ENCODE data around the gene CFAP410. TPM values are rescaled to one million over a fixed set of nuclear protein-coding genes. Genes with fewer than 3 reads are reported as not detected.
A peak's percentile ranks its signal among the peaks of the same experiment; 100 is the strongest.

Gene CFAP410
- total and polyA plus RNA-seq, 2 of the 4 experiments (the other 2 are of a cell fraction), result 3.8 to 10.3 TPM

GRCh38 chr21:44337941-44338895 is 972 bp downstream of the CFAP410 start:
- CTCF ChIA-PET, result no interaction called here
- TF ChIP-seq RAD21 (IDR thresholded peaks at IDR 0.05; ENCODE audit: low read length) (peak; percentile 31), ELK1 (IDR thresholded peaks at IDR 0.05; ENCODE audit: borderline replicate concordance, low read depth, low read length) (no peak), MAZ (IDR thresholded peaks at IDR 0.05; ENCODE audit: borderline replicate concordance, low read depth, low read length) (no peak), USF2 (IDR thresholded peaks at IDR 0.05; ENCODE audit: low read depth, low read length) (no peak), RFX5 (IDR thresholded peaks at IDR 0.05; ENCODE audit: low read depth, low read length) (no peak), BHLHE40 (IDR thresholded peaks at IDR 0.05; ENCODE audit: low read depth, low read length) (no peak), MAFK (IDR thresholded peaks at IDR 0.05; ENCODE audit: low read depth, low read length) (no peak), CHD1 (IDR thresholded peaks at IDR 0.05; ENCODE audit: low read depth, low read length) (no peak), FOS (IDR thresholded peaks at IDR 0.05; ENCODE audit: low read depth, low read length) (no peak), CTCF (conservative IDR thresholded peaks at IDR 0.05; ENCODE audit: low read depth, low read length) (peak; percentile 28; the same call in 1 of the 2 replicates), RCOR1 (IDR thresholded peaks at IDR 0.05; ENCODE audit: insufficient replicate concordance, low read length) (no peak), CEBPB (IDR thresholded peaks at IDR 0.05; ENCODE audit: low read depth, low read length) (no peak)

More at GRCh38 chr21:44337941-44338895, 972 bp downstream of the CFAP410 start:
- Histone ChIP-seq H2AFZ (replicated peaks; ENCODE audit: low read length, poor library complexity) (peak overlapping the region; percentile 92), H2AK5ac (ENCODE audit: low read depth, low read length) (peak overlapping the region; percentile 80), H3K23ac (ENCODE audit: low read depth, low read length) (peak overlapping the region; percentile 68; the same call in 1 of the 2 replicates), H2BK120ac (ENCODE audit: low read depth, low read length) (no peak overlapping the region), H3K56ac (ENCODE audit: extremely low read depth, insufficient read depth, low read length) (no peak overlapping the region), H2BK20ac (ENCODE audit: low read depth, low read length) (no peak overlapping the region), H3K14ac (replicated peaks; ENCODE audit: low read depth, low read length) (peak overlapping the region; percentile 60), H4K91ac (ENCODE audit: insufficient read depth, low read depth, low read length) (peak overlapping the region; percentile 32; the same call in 1 of the 2 replicates), H3K18ac (ENCODE audit: low read depth, low read length) (peak overlapping the region; percentile 61; the same call in 1 of the 2 replicates), H3K9me3 (ENCODE audit: control insufficient read depth, insufficient read depth, low read length) (no peaks in the 10 kb centered on the region), H3K4me1 (ENCODE audit: control insufficient read depth, insufficient read depth, low read length) (peaks cover 6% of the 10 kb centered on the region), H3K4me3 (ENCODE audit: insufficient read depth, low read depth, low read length) (peak overlapping the region; percentile 52), H2BK5ac (ENCODE audit: low read depth, low read length, poor library complexity, severe bottlenecking) (peak overlapping the region; percentile 29), H3K4ac (ENCODE audit: low read depth, low read length) (peak overlapping the region; percentile 19; the same call in 1 of the 2 replicates), H4K20me1 (ENCODE audit: insufficient read depth, low read length) (peaks cover 6% of the 10 kb centered on the region; the same call in 1 of the 2 replicates), H4K5ac (ENCODE audit: low read depth, low read length) (peak overlapping the region; percentile 84; the same call in 1 of the 2 replicates), H3K4me2 (ENCODE audit: low read depth, low read length) (peak overlapping the region; percentile 100), H3K27ac (ENCODE audit: insufficient read depth, low read length) (peak overlapping the region; percentile 82; the same call in 1 of the 2 replicates), H3K9me1 (ENCODE audit: insufficient read depth, low read length) (peaks cover 9% of the 10 kb centered on the region), H3K27me3 (ENCODE audit: control insufficient read depth, insufficient read depth, low read length) (no peaks in the 10 kb centered on the region), H4K8ac (ENCODE audit: low read depth in 2 of 2, low read length in 2 of 2) (peak overlapping the region in 1 of 2 experiments; percentile 53; a peak in 2 of 4 replicates), H3K9ac (ENCODE audit: low read depth, low read length) (peak overlapping the region; percentile 78), H3K36me3 (ENCODE audit: control insufficient read depth, insufficient read depth, low read length) (peaks cover 8% of the 10 kb centered on the region; the same call in 1 of the 2 replicates), H3K79me1 (ENCODE audit: low read depth in 1 of 2, low read length in 2 of 2) (peaks cover 0 to 8% of the 10 kb centered on the region in 2 experiments; a peak in 1 of 4 replicates), H2BK15ac (ENCODE audit: low read depth, low read length) (0 out of 3 replicates have a peak overlapping the region, but pooled peaks have one; percentile 80), H2AK9ac (replicated peaks; ENCODE audit: low read depth, low read length, poor library complexity) (peak overlapping the region; percentile 93)
- BruUV-seq (replicated peaks), result no TSS peak
- peak; percentile 47 for DNase-seq
- WGBS, 2 experiments (ENCODE audit: extremely low coverage in 2 of 2, insufficient read length in 1 of 2), result 7% methylated on average over 10 of the region's 47 CpGs; no CpG with 5 or more reads in 1 of the 2 experiments
- POLR2A ChIA-PET (ENCODE audit: unreplicated experiment), result interaction anchor here (0.7 kb wide), 1 partner anchor 271 kb away, joined by 4 read pairs; no protein-coding TSS in a partner anchor
- peak; percentile 27 for ATAC-seq (ENCODE audit: low read depth)
- dilution Hi-C loops (cut with HindIII; ENCODE audit: low sequenced_read_pairs, unreplicated experiment) (no loop called here), in situ Hi-C loops (cut with MboI; ENCODE audit: low sequenced_read_pairs) (no loop called here), intact Hi-C loops (cut with micrococcal nuclease) (loop anchor here (10.0 kb wide), 1 partner anchor 147 kb away; no protein-coding TSS in a partner anchor)
